Lung microvascular endothelial cell (primary cell): Measurements from ENCODE around the gene CLPSL2. TPM values are rescaled to one million over a fixed set of nuclear protein-coding genes. Genes with fewer than 3 reads are reported as not detected.
A peak's percentile ranks its signal among the peaks of the same experiment; 100 is the strongest.

Experiments
- DNase-seq, 2 donors: peaks; one replicate each; pipeline versions ENCODE4 v3.0.0 to v3.0.0-alpha.2; 2010; ENCODE audit warnings: low read depth in 2 of 2
- total RNA-seq: library from RNA; depleted of rRNA; stranded (reverse); fragments of >200 nt; gene quantifications from 2 replicates; pipeline ENCODE4 v1.2.1, GENCODE V29; 2014

The CLPSL2 gene
- total RNA-seq, 1 donor from 2014 or later, result not detected

GRCh38 chr6:35786810-35787209, 10.4 kb downstream of the CLPSL2 start:
- DNase-seq, result no peak

DNA sequence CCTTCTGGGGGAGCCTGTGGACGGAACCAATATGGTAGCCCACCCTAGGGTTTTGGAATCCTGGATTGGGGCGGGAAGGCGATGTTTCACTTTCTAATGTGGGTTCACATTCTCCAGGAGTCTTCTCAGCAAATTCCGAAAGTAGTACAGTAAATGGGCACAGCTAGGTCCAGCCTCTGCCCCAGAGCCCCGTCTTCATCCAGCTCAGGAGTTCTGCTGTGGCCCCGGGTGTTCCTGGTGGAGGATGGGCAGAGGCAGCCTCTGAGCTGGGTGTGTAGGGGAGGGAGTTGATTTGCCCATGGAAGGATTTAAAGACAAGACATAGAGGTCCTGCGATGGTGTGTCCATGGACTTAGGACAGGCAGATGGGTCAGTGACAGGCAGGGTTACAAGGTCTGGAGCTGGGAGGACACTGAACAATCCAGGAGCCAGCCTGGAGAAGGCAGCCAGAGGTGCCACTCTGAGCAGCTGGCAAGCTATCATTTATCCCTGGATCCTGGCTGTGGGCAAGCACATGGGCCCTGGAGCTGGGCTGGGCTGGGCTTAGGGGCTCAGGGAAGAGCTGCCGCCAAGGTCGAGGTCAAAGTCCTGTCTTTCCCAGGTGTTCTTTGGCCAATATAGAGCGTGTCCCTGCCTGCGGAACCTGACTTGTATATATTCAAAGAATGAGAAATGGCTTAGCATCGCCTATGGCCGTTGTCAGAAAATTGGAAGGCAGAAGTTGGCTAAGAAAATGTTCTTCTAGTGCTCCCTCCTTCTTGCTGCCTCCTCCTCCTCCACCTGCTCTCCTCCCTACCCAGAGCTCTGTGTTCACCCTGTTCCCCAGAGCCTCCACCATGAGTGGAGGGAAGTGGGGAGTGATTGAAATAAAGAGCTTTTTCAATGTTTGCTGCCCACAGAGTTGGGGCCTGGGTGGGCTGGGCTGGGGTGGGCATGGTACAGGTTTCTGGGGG, 11.1 kb downstream of the CLPSL2 start:
- no peak for DNase-seq

- no peak for DNase-seq
Measured at GRCh38 chr6:35788423-35788982, 12.1 kb downstream of the CLPSL2 start.

GRCh38 chr6:35790683-35791082, 14.3 kb downstream of the CLPSL2 start:
- DNase-seq, result no peak

GRCh38 chr6:35794536-35795452, 18.4 kb downstream of the CLPSL2 start:
- no peak for DNase-seq

DNA sequence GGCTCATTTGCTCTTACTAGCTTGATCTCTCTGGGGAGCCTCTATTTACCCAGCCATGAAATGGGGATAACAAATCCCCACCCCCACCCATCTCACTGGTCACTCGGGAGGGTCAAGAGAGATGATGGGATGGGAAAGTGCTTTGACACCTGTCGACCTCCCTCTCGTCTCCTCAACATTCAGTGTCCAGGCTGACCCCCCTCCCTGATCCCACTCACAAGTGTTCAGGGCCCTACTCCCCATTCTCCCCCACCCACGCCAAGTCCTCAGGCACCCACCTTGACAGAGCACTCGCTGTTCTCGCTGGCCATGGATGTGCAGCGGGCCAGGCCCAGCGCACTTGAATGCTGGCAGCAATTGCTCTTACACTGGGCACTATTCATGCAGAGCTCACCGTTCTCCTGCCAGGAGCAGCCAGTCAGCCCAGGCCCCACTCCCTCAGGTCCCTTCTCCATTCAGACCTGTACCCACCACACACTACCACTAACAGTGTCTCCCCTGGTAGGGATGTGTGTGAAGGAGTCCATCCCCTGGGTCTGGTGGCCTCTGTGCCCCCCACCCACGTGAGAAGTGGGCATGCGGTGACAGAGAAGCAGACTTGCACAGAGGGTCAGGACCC, 19.2 kb downstream of the CLPSL2 start:
- DNase-seq, result no peak

DNA sequence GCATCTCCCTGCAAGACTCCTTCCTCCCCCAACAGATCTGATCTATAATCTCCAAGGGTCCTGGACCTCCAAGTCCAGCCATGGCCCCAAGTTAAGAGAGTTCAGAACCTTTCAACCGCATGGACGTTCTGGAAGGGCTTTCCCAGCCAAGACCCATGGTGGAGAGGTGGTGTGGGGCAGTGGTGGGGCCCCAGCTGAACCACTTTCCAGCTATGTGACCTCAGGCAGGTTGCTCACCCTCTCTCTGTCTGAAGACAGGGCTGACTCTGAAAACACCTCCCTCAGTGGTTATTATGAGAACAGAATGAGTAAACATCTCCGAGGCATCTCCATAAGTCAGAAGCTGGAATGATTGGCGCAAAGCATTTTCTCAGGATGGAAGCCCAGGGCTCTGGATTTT, 19.8 kb downstream of the CLPSL2 start:
- no peak for DNase-seq

DNA sequence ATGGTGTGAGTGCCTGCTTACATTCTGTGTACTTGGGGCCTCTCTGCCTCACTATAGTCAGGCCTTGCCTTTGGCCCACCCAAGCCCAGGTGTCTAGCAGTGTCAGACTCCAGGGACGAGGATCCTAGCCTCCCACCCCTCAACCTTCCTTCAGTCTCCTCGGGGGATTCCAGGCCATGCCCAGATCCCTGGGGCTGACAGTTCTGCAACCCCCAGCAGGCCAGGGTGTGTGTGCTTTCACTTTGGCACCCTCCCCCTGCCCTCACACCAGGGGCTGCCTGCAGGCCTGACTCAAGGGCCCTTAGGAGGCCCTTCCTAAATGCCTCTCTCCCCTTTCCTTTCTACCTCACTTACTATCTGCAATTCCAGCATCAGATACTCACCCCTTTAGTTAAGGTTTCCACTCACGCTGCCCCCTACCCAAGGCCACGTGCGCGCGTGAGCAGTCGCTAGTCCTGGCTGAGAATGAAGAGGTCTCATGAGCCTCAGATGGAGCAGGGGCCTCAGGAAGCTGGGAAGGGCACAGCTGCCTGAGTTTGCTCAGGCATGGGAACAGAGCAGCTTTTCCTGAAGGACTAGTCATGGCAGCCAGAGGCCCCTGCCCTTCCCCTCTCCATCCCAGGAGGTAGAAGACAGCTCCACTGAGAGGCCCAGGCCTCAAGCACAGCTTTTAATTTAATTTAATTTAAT, 21.6 kb downstream of the CLPSL2 start:
- DNase-seq, result no peak

DNA sequence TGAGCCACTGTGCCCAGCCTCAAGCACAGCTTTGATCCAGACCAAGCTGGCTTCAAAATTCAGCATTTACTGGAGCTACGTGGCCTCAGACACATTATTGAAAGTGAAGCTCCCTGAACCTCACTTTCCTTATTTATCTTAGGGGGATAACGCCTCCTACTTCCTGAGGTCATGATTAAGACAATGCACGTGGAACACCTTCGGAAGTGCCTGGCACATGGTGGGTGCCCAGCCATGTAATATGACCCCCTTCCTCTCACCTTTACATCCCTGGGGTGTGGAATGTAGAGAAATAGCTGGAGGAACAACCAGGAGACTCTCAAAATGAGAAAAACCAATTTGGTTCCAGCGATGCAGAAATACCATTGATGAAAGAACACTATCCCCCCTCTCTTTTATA, 22.3 kb downstream of the CLPSL2 start:
- no peak for DNase-seq

GRCh38 chr6:35801148-35801547, 24.8 kb downstream of the CLPSL2 start:
- no peak for DNase-seq

DNA sequence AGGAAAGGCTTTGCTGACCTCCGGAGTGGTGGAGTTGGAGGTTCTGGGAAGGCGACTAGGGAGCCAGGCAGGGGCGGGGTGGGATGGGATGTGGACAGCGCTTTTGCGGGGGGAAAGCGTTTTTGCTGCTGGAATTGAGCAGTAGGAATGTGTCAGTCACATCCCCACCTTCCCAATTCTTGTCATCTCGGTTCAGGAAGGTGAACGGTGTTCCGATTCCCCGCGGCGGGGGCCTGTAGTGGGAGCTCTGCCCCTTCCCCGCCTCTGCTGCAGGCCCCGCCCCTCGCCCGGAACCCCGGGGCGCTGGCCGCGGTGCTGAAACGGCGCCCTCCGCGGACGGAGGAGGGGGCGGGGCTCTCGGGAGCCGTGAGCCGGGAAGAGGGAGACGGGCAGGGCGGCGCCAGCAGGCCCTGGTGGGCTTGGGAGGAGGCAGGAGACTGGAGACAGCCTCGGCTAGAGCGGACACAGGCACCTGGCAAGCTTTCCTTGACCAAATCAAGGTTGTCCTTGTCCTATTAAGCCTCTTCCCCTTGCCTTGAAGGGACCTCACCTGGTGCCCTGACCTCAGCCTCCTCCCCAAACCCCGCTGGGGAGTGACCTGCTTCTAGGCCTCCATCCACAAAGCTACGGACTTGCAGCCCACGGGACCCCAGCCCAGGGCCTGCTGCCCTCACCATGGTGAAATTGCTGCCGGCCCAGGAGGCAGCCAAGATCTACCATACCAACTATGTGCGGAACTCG, 28.8 kb downstream of the CLPSL2 start, which contains the start of gene LHFPL5:
Gene LHFPL5, plus strand, starts transcription at position 357 of the 741 bp plus-strand sequence. Its CDS starts 319 bp downstream, at position 676.
- DNase-seq, result peak; percentile 30 to 53

DNA sequence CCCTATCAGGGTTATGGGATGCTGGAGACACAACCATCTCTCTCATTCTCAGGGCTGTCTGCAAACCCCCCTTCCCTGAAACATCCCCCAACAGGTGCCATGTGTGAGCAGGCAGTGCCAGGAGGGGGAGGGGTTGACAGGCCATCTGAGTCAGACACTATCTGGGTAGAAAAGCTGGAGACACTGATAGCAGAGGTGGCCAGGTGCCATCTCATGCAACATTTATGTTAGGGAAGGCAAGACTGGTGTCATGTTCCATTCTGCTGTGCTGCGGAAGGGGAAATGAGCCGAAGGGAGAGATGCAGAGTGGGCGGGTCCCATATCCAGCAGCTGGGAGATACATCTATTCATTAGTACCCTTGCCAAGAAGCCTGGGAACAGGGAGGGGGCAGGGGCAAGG, 32.3 kb downstream of the CLPSL2 start:
- peak in 1 of 2 donors; percentile 22 for DNase-seq

GRCh38 chr6:35809809-35810208, 33.4 kb downstream of the CLPSL2 start:
- no peak for DNase-seq

DNA sequence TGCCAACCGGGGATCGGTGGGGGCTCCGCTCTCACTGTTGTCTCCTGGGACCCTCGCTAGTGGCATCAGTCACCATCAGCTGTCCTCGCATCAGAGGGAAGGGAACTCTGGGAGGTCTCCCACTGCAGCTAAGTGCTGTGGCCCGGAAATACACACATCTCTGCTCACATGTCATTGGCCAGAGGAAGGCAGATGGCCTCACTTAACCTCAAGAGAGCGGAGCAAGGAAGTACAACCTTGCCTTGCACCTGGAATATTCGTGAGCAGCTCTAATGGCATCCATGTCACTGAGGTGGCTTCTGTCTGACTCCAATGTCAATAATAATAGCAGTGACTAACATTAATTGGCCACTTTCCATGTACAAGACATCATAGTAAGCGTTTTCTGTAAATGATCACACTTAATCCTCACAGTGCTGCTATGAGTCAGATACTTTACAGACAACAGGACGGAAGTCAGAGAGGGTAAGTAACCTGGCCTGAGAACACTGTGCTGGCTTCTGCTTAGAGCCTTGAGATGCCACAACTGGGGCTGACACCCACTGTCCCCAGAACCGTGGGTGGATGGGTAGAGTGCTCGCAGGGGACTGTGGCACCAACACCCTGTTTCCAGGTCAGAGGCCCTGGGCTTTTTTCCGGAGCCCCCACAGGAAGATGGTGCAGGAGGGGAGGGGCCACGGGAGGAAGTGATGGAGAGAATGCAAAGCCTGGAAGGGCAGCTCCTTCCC, 34.7 kb downstream of the CLPSL2 start:
- peak; percentile 28 to 79 for DNase-seq

DNA sequence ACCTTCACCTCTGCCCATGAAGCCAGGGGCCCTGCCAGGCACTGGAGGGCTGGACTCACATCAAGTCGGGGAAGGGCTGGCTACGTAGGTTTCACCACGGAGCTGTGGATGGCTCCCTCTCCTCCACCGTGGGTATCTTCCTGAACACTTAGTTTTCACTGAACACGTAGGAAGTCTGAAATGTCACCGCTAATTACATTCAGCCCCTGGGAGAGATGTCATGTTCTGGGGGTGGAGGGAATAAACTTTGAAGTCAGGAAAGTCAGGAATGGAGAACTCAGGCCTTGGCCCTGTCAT, 35.2 kb downstream of the CLPSL2 start:
- no peak for DNase-seq

DNA sequence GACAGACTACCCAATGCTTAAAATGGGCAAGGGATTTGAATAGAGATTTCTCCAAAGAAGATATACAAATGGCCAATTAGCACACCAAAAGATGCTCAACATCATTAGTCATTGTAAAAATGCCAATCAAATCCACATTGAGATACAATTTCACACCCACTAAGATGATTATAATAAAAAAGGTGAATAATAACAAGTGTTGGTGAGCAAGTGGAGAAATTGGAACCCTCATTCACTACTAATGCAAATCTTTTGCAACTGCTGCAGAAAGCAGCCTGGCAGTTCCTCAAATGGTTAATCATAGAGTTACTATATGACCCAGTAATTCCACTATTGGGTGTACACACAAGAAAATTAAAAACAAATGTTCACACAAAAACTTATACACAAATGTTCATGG, 41.1 kb downstream of the CLPSL2 start:
- DNase-seq, result no peak

DNA sequence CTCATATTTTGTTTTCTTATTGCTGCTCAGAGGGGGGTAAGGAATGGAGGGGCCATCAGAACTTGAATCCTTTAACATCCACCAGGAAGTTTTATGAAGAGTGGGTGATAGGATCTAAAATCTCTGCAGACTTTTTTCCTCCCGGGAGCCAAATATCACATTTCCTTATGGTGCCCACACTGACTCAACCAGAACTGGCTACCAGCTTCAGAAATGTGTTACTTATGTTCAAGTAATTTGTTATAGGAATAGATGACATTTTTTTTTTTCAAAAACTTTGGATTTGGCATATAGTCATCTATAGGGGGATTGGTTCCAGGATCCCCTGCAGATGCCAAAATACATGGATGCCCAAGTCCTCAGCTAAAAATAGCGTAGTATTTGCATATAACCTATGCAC, 47.2 kb downstream of the CLPSL2 start:
- DNase-seq, result no peak

DNA sequence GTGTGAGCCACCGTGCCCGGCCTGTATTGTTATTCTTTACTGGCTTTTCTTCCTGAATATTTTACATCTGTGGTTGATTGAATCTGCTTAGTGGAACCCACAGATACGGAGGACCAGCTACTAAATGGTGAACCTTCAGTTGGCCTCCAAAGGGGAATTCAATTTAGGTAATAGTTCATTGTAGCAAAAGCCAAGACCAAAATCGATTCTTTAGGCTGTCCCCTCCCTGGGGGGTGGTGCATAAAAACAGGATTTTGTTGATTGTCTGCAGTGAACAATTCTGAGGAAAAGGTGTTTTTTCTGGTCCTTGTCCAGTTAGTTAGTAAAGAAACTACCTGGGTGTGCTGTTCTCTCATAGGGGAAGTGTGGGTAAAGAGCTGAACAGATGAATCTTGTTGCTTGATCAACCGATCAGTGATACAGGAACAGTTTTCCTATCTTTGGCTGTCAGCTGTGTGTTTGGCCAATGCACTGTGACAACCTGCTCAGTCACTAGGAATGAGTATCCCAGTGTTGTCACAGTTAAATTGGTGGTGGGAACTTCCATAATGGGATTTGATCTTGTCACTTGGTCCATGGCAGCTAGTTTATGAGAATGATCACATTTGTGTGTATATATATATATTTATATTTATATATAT, 48.3 kb downstream of the CLPSL2 start:
- no peak for DNase-seq
